ENCODE results near the gene HEPACAM.

- TF ChIP-seq CTCF (conservative IDR thresholded peaks at IDR 0.05; ENCODE audit: low read depth, low read length): no peak
- no peak for TF ChIP-seq EZH2 (IDR thresholded peaks at IDR 0.05; ENCODE audit: borderline replicate concordance, low read depth, low read length, poor library complexity, severe bottlenecking)
Observed at GRCh38 chr11:124935548-124936514, at the start of gene HEPACAM.
